ENCODE measurements around the gene GALNT10. TPM values are rescaled to one million over a fixed set of nuclear protein-coding genes. Genes with fewer than 3 reads are reported as not detected.

Gene GALNT10
- polyA plus RNA-seq, 1 of the 3 experiments (the other 2 are of a cell fraction) = 56.3 TPM

- Histone ChIP-seq H2AFZ (ENCODE audit: low read depth) (no peak overlapping the region), H3K9me3 (no peaks in the 10 kb centered on the region), H3K27me3 (ENCODE audit: insufficient read depth) (no peaks in the 10 kb centered on the region), H3K9me2 (no peaks in the 10 kb centered on the region), H3K27ac (ENCODE audit: low read depth in 2 of 2, low read length in 1 of 2) (no peak overlapping the region), H3F3A (replicated peaks; ENCODE audit: insufficient read depth) (peaks cover 14% of the 10 kb centered on the region), H3K4me2 (no peak overlapping the region), H4K20me1 (ENCODE audit: insufficient read depth) (0 out of 2 replicates have a peak, but pooled peaks cover 3% of the 10 kb centered on the region), H3K4me3 (ENCODE audit: low read depth in 2 of 2, low read length in 1 of 2) (no peak overlapping the region), H3K79me2 (ENCODE audit: insufficient read depth) (peaks cover 81% of the 10 kb centered on the region), H3K9ac (no peak overlapping the region), H3K36me3 (replicated peaks in 1 of 2; ENCODE audit: control insufficient read depth in 1 of 2, insufficient read depth in 2 of 2, low read length in 1 of 2) (peaks cover 0 to 5% of the 10 kb centered on the region in 2 experiments), H3K4me1 (ENCODE audit: control insufficient read depth in 1 of 2, insufficient read depth in 2 of 2, low read depth in 1 of 2, low read length in 1 of 2) (peaks cover 14 to 36% of the 10 kb centered on the region in 2 experiments; a peak in 3 of 4 replicates)
- CTCF ChIA-PET = interaction anchor here (0.8 to 1.4 kb wide), 3 partner anchors 8 to 131 kb away, joined by 3 to 4 read pairs (median 3); no protein-coding TSS in a partner anchor
- no peak for DNase-seq
- POLR2A ChIA-PET = no interaction called here
- TF ChIP-seq TEAD4 (IDR thresholded peaks at IDR 0.05; ENCODE audit: borderline replicate concordance, insufficient read depth) (no peak), RFX5 (IDR thresholded peaks at IDR 0.05; ENCODE audit: low read length) (no peak), JUND (IDR thresholded peaks at IDR 0.05) (no peak), SMC3 (IDR thresholded peaks at IDR 0.05; ENCODE audit: low read depth, low read length) (no peak), FOXM1 (IDR thresholded peaks at IDR 0.05; ENCODE audit: low read depth) (no peak), EZH2phosphoT487 (IDR thresholded peaks at IDR 0.05; ENCODE audit: borderline replicate concordance, low read depth) (no peak), NFIC (IDR thresholded peaks at IDR 0.05; ENCODE audit: borderline replicate concordance) (no peak), TAF1 (IDR thresholded peaks at IDR 0.05; ENCODE audit: borderline replicate concordance, low read depth, low read length) (no peak), FOXJ3 (CRISPR knock-in tag; IDR thresholded peaks at IDR 0.05) (no peak), MEF2A (IDR thresholded peaks at IDR 0.05; ENCODE audit: borderline replicate concordance, low read depth) (no peak), GABPA (IDR thresholded peaks at IDR 0.05; ENCODE audit: low read depth) (no peak), RXRA (IDR thresholded peaks at IDR 0.05; ENCODE audit: borderline replicate concordance, low read depth) (no peak), MAX (IDR thresholded peaks at IDR 0.05; ENCODE audit: low read depth) (no peak), ELF1 (IDR thresholded peaks at IDR 0.05) (no peak), PBX3 (IDR thresholded peaks at IDR 0.05) (no peak)
- 63% methylated on average over 4 of the region's 4 CpGs for WGBS (ENCODE audit: low lambda C conversion rate)
Observed at GRCh38 chr5:154274828-154275185, 84.3 kb downstream of the GALNT10 start.

DNA sequence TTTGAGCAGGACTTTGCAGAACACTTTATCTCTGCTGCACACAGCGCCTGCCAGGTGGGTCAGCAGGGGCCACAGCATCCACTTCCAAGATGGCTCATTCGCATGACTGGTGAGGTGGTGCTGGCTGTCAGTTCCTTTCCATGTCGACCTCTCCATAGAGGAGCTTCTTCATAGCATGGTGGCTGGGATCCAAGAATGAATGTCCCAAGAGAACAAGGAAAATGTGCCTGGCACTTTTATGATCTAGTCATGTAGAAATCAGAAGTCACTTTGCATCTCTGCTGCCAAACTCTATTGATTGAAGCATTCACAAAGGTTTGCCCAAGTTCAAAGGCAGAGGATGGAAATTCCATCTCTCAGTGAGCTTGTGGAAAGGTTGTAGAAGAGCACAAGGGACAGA is 85.0 kb downstream of the GALNT10 start:
- Histone ChIP-seq H3K79me2 (ENCODE audit: insufficient read depth) (peaks cover 81% of the 10 kb centered on the region), H3K9me3 (no peaks in the 10 kb centered on the region), H3K4me1 (ENCODE audit: control insufficient read depth in 1 of 2, insufficient read depth in 2 of 2, low read depth in 1 of 2, low read length in 1 of 2) (peaks cover 14 to 36% of the 10 kb centered on the region in 2 experiments; a peak in 3 of 4 replicates), H3K36me3 (replicated peaks in 1 of 2; ENCODE audit: control insufficient read depth in 1 of 2, insufficient read depth in 2 of 2, low read length in 1 of 2) (no peaks in the 10 kb centered on the region), H3F3A (replicated peaks; ENCODE audit: insufficient read depth) (peaks cover 14% of the 10 kb centered on the region), H3K27me3 (ENCODE audit: insufficient read depth) (no peaks in the 10 kb centered on the region), H3K9me2 (no peaks in the 10 kb centered on the region), H3K27ac (ENCODE audit: low read depth in 2 of 2, low read length in 1 of 2) (peak overlapping the region in 1 of 2 experiments; percentile 68; a peak in 1 of 4 replicates), H2AFZ (ENCODE audit: low read depth) (no peak overlapping the region), H3K4me2 (0 out of 2 replicates have a peak overlapping the region, but pooled peaks have one; percentile 9), H3K9ac (no peak overlapping the region), H4K20me1 (ENCODE audit: insufficient read depth) (0 out of 2 replicates have a peak, but pooled peaks cover 3% of the 10 kb centered on the region), H3K4me3 (ENCODE audit: low read depth in 2 of 2, low read length in 1 of 2) (no peak overlapping the region)
- no peak for DNase-seq
- ChIA-PET CTCF (interaction anchor here (0.8 to 1.2 kb wide), 2 partner anchors 13 to 130 kb away, joined by 3 read pairs; no protein-coding TSS in a partner anchor), POLR2A (no interaction called here)
- 69% methylated on average over 3 of the region's 3 CpGs for WGBS (ENCODE audit: low lambda C conversion rate)
- TF ChIP-seq FOSL2 (IDR thresholded peaks at IDR 0.05; ENCODE audit: borderline replicate concordance, low read depth) = no peak
- TF ChIP-seq PBX3 (IDR thresholded peaks at IDR 0.05) = no peak
- TF ChIP-seq RAD21 (IDR thresholded peaks at IDR 0.05; ENCODE audit: low read length) = no peak
- TF ChIP-seq MAX (IDR thresholded peaks at IDR 0.05; ENCODE audit: low read depth) = no peak
- TF ChIP-seq GABPA (IDR thresholded peaks at IDR 0.05; ENCODE audit: low read depth) = no peak
- no peak for TF ChIP-seq FOXJ3 (CRISPR knock-in tag; IDR thresholded peaks at IDR 0.05)
- TF ChIP-seq POLR2AphosphoS5 (IDR thresholded peaks at IDR 0.05; ENCODE audit: low read depth, low read length) = no peak
- no peak for TF ChIP-seq YY1 (IDR thresholded peaks at IDR 0.05; ENCODE audit: low read depth)
- no peak for TF ChIP-seq TEAD4 (IDR thresholded peaks at IDR 0.05; ENCODE audit: borderline replicate concordance, insufficient read depth)
- TF ChIP-seq TCF12 (IDR thresholded peaks at IDR 0.05) = no peak
- no peak for TF ChIP-seq MXI1 (IDR thresholded peaks at IDR 0.05; ENCODE audit: low read depth, low read length)
- TF ChIP-seq, protein P1, sequence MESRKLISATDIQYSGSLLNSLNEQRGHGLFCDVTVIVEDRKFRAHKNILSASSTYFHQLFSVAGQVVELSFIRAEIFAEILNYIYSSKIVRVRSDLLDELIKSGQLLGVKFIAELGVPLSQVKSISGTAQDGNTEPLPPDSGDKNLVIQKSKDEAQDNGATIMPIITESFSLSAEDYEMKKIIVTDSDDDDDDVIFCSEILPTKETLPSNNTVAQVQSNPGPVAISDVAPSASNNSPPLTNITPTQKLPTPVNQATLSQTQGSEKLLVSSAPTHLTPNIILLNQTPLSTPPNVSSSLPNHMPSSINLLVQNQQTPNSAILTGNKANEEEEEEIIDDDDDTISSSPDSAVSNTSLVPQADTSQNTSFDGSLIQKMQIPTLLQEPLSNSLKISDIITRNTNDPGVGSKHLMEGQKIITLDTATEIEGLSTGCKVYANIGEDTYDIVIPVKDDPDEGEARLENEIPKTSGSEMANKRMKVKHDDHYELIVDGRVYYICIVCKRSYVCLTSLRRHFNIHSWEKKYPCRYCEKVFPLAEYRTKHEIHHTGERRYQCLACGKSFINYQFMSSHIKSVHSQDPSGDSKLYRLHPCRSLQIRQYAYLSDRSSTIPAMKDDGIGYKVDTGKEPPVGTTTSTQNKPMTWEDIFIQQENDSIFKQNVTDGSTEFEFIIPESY (IDR thresholded peaks at IDR 0.05; ENCODE audit: borderline replicate concordance, low read depth) = no peak
